GM19023 (cell line): ENCODE data around the gene CMTM3.
"Not testable (repeated sequence)": the region's sequence is repeated elsewhere in the genome, so short reads cannot be mapped to it uniquely, and the experiment has no call there.

Source experiments
- ATAC-seq: cut with Tn5 transposase; IDR thresholded peaks from one replicate; pipeline ENCODE4 v1.9.1; 2021; ENCODE audit warnings: mild to moderate bottlenecking, moderate library complexity; ENCODE audit not compliant: unreplicated experiment

The CMTM3 gene

DNA sequence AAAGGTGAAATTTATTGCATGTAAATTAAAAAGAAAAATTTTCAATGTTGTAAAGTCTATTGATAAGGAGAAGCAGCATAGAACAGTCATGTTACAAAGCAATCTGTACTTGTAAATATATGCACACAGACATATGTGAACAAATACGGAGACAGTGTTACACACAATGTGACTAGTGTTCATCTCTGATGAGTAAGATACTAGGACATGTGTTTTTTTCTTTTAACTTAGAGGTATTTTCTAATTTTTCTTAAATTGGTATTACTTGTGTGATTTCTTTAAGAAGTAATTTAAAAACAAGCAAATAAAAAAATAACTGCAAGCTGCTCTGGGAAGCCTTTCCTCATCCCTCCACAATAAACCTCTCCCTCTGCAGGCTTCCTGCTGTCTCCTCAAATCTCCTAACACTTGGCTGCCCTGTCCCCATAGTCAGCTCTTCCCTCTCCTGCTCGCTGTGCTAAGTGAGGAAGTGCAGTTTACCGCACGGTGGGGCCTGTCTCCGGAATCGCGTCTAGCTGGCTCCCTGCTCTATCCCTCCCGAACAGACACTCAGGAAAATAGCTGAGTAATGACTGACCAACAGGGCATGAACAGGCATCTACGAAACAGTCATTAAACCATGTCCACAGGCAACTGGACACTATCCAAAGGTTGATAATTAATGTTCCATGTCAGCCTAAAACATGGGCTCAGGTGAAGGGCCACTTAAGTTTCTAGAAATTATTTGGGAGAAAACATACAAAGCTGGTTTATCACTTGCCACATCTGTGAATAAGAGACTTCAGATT, 56.1 kb downstream of the CMTM3 start:
- ATAC-seq: no peak

DNA sequence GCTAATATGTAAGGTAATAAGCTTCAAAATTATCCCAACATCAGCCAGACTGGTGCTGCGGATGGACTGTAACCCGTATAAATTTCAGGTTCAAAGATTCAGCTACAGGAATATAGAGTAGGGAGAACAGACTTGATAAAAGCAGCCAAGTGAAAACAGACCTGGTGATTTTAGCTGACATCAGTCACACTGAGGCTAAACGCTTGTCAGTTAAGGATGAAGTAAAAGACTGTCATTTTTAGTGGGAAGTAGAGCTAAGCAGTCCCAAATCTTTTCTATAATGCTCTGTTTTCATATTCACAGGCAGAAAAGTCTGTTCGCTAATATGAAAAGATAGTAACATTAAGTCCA, 56.7 kb downstream of the CMTM3 start:
- no peak for ATAC-seq

DNA sequence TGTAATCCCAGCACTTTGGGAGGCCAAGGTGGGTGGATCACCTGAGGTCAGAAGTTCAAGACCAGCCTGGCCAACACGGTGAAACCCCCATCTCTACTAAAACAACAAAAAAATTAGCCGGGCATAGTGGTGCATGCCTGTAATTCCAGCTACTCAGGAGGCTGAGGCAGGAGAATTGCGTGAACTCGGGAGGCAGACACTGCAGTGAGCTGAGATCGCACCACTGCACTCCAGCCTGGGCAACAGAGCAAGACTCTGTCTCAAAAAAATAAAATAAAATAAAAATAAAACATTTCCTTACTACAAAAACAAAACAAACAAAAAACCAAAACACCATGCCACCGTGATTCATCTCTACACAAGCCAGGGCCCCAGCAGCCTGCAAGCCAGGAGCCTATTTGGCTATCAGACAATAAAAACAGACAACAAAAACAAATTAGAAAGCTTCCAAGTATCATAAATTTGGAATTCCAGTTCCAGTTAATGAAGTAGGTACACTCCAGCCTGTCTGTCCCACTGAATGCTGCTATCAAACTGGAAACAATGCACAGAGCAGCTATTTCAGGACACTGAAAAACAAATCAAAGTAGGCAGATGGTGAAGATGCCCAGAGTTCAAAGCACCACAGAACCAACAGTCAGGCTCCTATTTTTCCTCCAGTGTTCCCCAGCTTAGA, 57.3 kb downstream of the CMTM3 start:
- not testable (repeated sequence) for ATAC-seq

DNA sequence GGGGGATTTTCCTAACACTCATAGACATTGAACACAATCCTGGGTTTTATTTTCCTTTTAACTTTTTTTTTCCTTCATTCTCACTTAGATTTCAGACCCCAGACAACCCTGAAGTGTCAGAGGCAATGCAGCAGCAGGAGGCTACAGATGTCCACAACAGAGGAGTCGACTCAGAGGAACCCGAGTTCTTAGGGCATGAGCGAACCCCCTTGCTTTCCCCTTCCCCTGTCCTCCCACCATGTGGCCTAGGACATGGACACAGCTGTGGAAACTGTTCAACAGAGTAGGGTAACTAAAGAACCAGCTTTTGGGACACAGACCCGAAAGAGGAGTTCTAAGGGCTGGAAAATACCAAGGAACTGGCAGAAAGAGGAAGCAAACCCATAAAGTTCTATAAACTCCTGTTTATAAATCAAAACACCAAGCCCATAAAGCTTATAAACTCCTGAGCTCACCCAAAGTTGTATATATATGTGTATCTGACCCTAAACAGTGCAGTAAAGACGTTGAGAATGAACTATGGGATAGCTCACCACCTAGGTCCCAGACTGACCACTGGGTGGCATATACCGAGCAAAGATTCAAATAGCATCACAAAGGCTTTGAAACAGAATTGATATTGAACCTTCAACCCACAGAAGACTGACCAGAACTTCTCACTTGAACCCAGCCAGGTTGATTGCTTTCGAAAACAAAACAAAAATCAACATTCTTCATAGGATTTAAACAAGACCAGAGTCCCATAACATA, 58.1 kb downstream of the CMTM3 start:
- ATAC-seq: no peak
